Choroid plexus epithelial cell (primary cell): ENCODE measurements around the gene P2RY8.

Experiments
- DNase-seq: peaks from one replicate; pipeline ENCODE4 v3.0.0-alpha.2; 2010; ENCODE audit warnings: low read depth
- H3K4me3 ChIP-seq: 2 replicates; pipeline ENCODE4 v1.5.1; 2011; ENCODE audit warnings: low read depth, mild to moderate bottlenecking, control low read depth, low read length, moderate library complexity
- TF ChIP-seq, protein P1 (sequence below): conservative IDR thresholded peaks from 2 replicates; pipeline ENCODE4 v1.5.1; 2011; ENCODE audit warnings: low read depth, mild to moderate bottlenecking, control low read depth, inconsistent platforms, low read length, moderate library complexity

P2RY8 gene

DNA sequence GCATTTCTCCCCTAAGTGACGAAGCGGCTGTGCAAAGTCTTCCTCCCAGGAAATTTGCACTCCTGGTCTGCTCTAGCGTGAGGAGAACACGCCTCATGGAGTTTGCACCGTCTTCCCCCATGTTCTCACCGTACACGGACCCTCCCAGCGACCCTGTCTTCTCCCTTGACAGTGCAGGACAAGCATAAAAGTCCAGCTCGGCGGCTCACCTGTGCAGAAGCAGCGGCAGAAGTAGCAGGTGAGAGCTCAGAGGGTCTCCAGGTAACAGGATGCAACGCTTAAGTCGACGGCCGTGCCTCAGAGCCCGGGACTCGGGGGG lies 314 bp downstream of the P2RY8 start:
- H3K4me3 ChIP-seq: no peak overlapping the region
- TF ChIP-seq, protein P1, sequence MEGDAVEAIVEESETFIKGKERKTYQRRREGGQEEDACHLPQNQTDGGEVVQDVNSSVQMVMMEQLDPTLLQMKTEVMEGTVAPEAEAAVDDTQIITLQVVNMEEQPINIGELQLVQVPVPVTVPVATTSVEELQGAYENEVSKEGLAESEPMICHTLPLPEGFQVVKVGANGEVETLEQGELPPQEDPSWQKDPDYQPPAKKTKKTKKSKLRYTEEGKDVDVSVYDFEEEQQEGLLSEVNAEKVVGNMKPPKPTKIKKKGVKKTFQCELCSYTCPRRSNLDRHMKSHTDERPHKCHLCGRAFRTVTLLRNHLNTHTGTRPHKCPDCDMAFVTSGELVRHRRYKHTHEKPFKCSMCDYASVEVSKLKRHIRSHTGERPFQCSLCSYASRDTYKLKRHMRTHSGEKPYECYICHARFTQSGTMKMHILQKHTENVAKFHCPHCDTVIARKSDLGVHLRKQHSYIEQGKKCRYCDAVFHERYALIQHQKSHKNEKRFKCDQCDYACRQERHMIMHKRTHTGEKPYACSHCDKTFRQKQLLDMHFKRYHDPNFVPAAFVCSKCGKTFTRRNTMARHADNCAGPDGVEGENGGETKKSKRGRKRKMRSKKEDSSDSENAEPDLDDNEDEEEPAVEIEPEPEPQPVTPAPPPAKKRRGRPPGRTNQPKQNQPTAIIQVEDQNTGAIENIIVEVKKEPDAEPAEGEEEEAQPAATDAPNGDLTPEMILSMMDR: no peak
- DNase-seq: no peak

DNA sequence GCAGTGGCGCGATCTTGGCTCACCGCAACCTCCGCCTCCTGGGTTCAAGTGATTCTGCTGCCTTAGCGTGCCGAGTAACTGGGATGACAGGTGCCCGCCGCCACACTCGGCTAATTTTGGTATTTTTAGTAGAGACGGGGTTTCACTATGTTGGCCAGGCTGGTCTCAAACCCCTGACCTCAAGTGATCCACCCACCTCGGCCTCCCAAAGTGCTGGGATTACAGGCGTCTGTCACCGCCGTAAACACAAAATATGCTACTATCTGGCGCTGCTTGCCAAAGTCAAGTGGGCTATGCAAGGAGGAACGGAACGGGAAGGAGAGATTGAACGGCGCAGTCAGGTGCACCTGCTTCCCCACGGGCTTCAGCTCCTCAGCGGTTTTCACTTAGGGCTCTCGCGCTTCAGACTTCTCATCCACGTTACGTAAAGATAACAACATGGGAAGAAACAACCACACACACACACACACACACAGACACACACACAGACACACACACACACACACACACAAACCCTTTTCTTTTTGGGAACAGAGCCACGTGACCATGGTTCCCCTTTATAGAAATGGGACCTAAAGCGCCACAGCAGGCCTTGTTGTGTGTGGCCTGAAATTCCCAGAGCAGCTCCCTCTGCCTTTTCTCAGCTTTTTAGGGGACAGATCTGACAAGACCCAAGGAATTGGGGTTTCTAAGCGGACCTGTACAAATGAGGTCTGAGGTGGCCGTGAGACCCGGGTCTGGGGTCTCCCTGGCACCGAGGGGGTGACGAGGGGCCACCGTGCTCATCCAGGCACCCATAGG lies 1.5 kb downstream of the P2RY8 start:
- no peak overlapping the region for H3K4me3 ChIP-seq
- TF ChIP-seq, protein P1: no peak
- DNase-seq: no peak

DNA sequence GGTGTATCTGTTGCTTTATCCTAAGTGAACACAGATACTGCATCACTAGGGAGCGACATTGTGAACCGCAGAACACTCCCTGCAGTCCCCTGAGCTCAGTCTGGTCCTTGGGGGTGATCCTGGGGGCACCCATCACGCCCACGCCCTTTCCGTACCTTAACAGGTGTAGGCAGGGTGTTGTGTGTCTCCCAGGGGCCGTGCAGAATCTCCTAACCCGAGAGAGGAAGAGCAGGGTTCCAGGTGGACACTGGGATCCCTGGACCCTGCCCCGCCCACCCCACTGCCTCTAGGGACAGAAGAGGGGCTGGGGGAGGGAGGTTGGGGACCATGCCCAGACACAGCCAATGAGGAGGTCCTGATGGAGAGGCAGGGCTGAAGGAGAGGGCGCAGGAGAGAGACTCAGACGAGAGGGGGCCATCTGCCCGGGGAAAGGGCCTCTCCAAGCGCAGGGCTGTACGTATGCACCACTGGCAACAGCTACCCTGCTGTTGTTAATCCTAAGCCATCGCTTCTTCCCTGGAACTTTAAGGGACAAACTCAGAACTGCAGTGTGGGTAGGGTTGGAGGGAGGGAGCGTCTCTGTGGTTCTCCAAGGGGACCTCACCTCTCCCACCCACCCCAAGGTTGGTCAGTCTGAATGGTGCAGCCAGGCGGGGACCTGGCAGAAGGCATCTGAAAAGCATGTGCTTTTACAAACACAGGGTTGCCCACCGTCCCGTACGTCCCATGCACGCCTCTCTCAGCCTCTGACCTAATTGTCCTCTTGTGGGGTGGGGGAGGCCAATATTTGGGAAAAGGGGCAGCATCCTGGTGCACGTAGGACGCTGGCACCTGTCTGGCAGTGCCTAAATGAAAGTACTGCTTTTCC lies 2.5 kb downstream of the P2RY8 start:
- DNase-seq: no peak
- no peak overlapping the region for H3K4me3 ChIP-seq
- TF ChIP-seq, protein P1: no peak

DNA sequence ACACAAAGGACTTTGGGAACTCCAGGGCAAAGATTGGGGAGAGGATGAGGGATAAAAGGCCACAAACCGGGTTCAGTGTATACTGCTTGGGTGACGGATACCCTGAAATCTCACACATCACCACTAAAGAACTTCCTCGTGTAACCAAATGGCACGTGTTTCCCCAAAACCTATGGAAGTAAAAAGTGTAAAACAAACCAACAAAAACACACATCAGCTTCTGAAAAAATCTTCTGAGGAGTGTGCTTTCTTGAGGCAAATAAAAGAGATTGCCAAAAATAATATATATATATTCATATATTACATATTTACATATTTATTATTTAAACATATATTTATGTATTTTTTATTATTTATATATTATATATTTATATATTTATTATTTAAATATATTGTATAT lies 3.9 kb downstream of the P2RY8 start:
- no peak for DNase-seq
- TF ChIP-seq, protein P1: no peak
- H3K4me3 ChIP-seq: no peak overlapping the region

DNA sequence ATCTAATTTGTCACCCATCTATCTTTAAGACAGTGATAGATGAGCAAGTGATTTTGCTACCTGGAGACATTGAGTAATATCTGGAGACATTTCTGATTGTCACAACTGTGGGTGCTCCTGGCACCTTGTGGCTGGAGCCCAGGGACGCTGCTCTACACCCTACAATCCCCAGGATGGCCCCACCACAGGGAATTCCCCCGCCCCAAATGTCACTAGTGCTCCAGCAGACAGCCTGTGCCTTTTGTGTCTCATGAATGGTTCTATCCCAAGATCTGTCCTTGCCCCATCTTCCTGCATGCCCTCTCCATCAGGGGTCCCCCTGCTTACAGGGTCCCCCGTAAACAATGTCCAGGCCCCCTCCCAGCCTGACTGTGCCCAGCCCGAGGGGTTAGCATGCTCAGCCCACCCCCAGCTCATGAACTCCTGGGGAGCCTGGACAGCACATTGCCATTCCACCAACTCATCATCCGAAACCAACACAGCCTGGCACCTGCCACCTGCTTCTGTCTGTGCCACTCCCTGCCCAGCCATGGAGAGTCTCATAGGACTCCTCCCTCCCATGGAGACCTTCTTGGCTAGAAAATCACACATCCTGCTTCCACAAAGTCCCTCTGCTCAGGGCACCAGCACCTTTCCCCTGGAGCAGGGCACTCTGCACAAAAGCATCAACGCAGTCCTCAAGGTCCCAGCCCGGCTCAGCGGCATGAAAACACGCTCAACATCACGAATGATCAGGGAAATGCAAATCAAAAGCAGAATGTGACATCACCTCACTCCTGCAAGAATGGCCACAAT lies 5.7 kb downstream of the P2RY8 start:
- DNase-seq: no peak
- H3K4me3 ChIP-seq: no peak overlapping the region
- TF ChIP-seq, protein P1: no peak

DNA sequence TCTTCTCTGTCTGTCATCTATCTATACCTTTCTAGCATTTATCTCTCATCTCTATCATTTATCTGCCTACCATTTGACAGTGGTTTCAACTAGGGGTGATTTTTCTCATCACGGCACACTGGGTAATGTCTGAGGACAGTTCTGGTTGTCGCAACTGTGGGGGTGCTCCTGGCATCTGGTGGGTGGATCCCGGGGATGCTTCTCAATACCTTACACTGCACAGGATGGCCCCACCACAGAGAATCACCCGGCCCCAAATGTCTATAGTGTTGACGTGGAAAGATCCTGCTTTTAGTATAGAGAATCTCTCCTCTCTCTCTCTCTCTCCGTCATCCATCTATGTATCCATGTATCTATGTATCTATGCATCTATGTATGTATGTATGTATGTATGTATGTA lies 7.2 kb downstream of the P2RY8 start:
- no peak overlapping the region for H3K4me3 ChIP-seq
- DNase-seq: no peak
- TF ChIP-seq, protein P1: no peak
